NCI-H2196 (cell line): ENCODE data around the gene CTSA.

Experiments
- DNase-seq: peaks from one replicate; lab custom pipeline; 2025; ENCODE audit not compliant: unreplicated experiment; lab: John Stamatoyannopoulos, UW

Gene CTSA

GRCh38 chr20:45890985-45891983, at the start of gene CTSA, which contains the start of gene NEURL2:
Gene CTSA, plus strand, starts transcription at chr20:45891335. Its CDS starts 234 bp downstream, at chr20:45891569.
Gene NEURL2, minus strand, starts transcription at chr20:45891208. Its CDS starts 217 bp downstream, at chr20:45890991.
- peak; percentile 85 for DNase-seq

- DNase-seq = no peak
Measured at GRCh38 chr20:45841407-45842129, 49.6 kb upstream of the CTSA start.

- DNase-seq = no peak
Measured at GRCh38 chr20:45842169-45842812, 48.8 kb upstream of the CTSA start.

- no peak for DNase-seq
Measured at GRCh38 chr20:45843506-45843905, 47.6 kb upstream of the CTSA start.

GRCh38 chr20:45845452-45845851, 45.7 kb upstream of the CTSA start:
- DNase-seq = no peak

GRCh38 chr20:45848421-45848820, 42.7 kb upstream of the CTSA start:
- DNase-seq = no peak

GRCh38 chr20:45848969-45849582, 42.1 kb upstream of the CTSA start:
- no peak for DNase-seq

- DNase-seq = no peak
Measured at GRCh38 chr20:45850238-45850637, 40.9 kb upstream of the CTSA start.

GRCh38 chr20:45850926-45851325, 40.2 kb upstream of the CTSA start:
- DNase-seq = no peak

- DNase-seq = no peak
Measured at GRCh38 chr20:45851501-45851900, 39.6 kb upstream of the CTSA start.

GRCh38 chr20:45852326-45852725, 38.8 kb upstream of the CTSA start:
- no peak for DNase-seq

- DNase-seq = no peak
Measured at GRCh38 chr20:45853484-45853883, 37.7 kb upstream of the CTSA start.

- DNase-seq = peak; percentile 100
Measured at GRCh38 chr20:45857114-45857881, 33.8 kb upstream of the CTSA start, which contains the start of the genes ACOT8 and ZSWIM3. Gene ACOT8, minus strand, starts transcription at chr20:45857392. Its CDS starts 77 bp downstream, at chr20:45857315. Gene ZSWIM3, plus strand, starts transcription at chr20:45857614. Its CDS starts 212 bp downstream, at chr20:45857826.

GRCh38 chr20:45857882-45858216, 33.3 kb upstream of the CTSA start:
- DNase-seq = no peak

GRCh38 chr20:45859916-45860315, 31.2 kb upstream of the CTSA start:
- DNase-seq = no peak

GRCh38 chr20:45860560-45861220, 30.4 kb upstream of the CTSA start:
- no peak for DNase-seq

GRCh38 chr20:45861221-45862075, 29.7 kb upstream of the CTSA start:
- DNase-seq = peak; percentile 23
